K562 (cell line): ENCODE data around the gene ADIG. TPM values are rescaled to one million over a fixed set of nuclear protein-coding genes. Genes with fewer than 3 reads are reported as not detected.

Experiments used
- ATAC-seq: fragments of 200-7000 bp; cut with Tn5 transposase; 3 replicates; pipeline ENCODE4 v1.9.1; 2020; ENCODE audit warnings: moderate library complexity
- BruUV-seq: library from RNA; stranded (reverse); fragments of 400-500 nt; replicated peaks from 2 replicates; lab custom pipeline; 2021; lab: Mats Ljungman, UMichigan
- CTCF ChIA-PET: fragments of 300-600 bp; formaldehyde crosslinking; extraction: SDS; loops from one replicate; lab custom pipeline; 2021; ENCODE audit warnings: low intra/inter-chr PET ratio; lab: Yijun Ruan, JAX
- POLR2A ChIA-PET: fragments of 300-600, 350-650 bp; sonication (Branson Sonifier 250); formaldehyde crosslinking; extraction: SDS; loops from one replicate; lab custom pipeline; 2021; ENCODE audit warnings: antibody characterized with exemption, inconsistent platforms; lab: Yijun Ruan, JAX
- DNase-seq, 4 experiments: peaks; one replicate each; pipeline versions ENCODE4 v3.0.0 to v3.0.0-alpha.2; 2011 to 2018; ENCODE audit warnings: low spot score in 3 of 4, mixed read lengths in 3 of 4; ENCODE audit errors: extremely low read depth in 1 of 4
- FAIRE-seq: peaks from 2 replicates; lab custom pipeline; 2011; peaks lifted over from hg19 to GRCh38; lab: Jason Lieb, UNC
- H2AFZ ChIP-seq: 2 replicates; pipeline ENCODE4 v1.6.0; 2011; ENCODE audit warnings: low read depth, low read length, control low read depth, inconsistent platforms
- H3K27ac ChIP-seq: fragments of 200-600 bp; 3 replicates; pipeline ENCODE4 v1.8.0; 2011; ENCODE audit warnings: low read depth, mild to moderate bottlenecking, control low read depth, inconsistent platforms, low read length, moderate library complexity, mixed read lengths; ENCODE audit errors: extremely low read depth
- H3K27me3 ChIP-seq, 2 experiments: fragments of 300-600 bp in 1 of 2; 2 replicates in 1 of 2; 3 replicates in 1 of 2; pipeline versions ENCODE4 v1.6.0 to v1.8.0; 2011; ENCODE audit warnings: inconsistent platforms in 2 of 2, low read length in 2 of 2, mild to moderate bottlenecking in 1 of 2, mixed read lengths in 1 of 2, moderate library complexity in 1 of 2; ENCODE audit not compliant: control insufficient read depth in 2 of 2, insufficient read depth in 2 of 2
- H3K36me3 ChIP-seq: fragments of 300-600 bp; 3 replicates; pipeline ENCODE4 v1.8.0; 2011; ENCODE audit warnings: mild to moderate bottlenecking, low read length, inconsistent platforms; ENCODE audit not compliant: control insufficient read depth, insufficient read depth
- H3K4me1 ChIP-seq, 2 experiments: fragments of 200-600 bp in 1 of 2; replicated peaks in 1 of 2; 2 replicates in 1 of 2; 3 replicates in 1 of 2; pipeline versions ENCODE4 v1.5.1 to v1.8.0; 2011; ENCODE audit warnings: inconsistent platforms in 2 of 2, low read length in 2 of 2, mild to moderate bottlenecking in 1 of 2, mixed read lengths in 1 of 2, moderate library complexity in 1 of 2; ENCODE audit not compliant: control insufficient read depth in 2 of 2, insufficient read depth in 2 of 2
- H3K4me2 ChIP-seq: 2 replicates; pipeline ENCODE4 v1.6.1; 2011; ENCODE audit warnings: low read length, control low read depth, inconsistent platforms, mixed read lengths; ENCODE audit not compliant: insufficient read depth
- H3K4me3 ChIP-seq: fragments of 200-600 bp; sonication (generic), shearing (Covaris generic); 2 replicates; pipeline ENCODE4 v1.5.1; 2016; ENCODE audit warnings: control low read depth, inconsistent platforms
- H3K79me2 ChIP-seq: fragments of 200-600 bp; 3 replicates; pipeline ENCODE4 v1.8.0; 2011; ENCODE audit warnings: low read length, inconsistent platforms; ENCODE audit not compliant: control insufficient read depth, insufficient read depth
- H3K9ac ChIP-seq, 2 experiments: 2 replicates each; pipeline versions ENCODE4 v1.6.0 to v1.6.1; 2011; ENCODE audit warnings: low read depth in 2 of 2, low read length in 2 of 2, control low read depth in 1 of 2, inconsistent platforms in 1 of 2, mild to moderate bottlenecking in 1 of 2, mixed read lengths in 1 of 2; ENCODE audit not compliant: insufficient read depth in 1 of 2
- H3K9me1 ChIP-seq: one replicate; pipeline ENCODE4 v1.6.0; 2011; ENCODE audit warnings: inconsistent platforms, mild to moderate bottlenecking, low read length, moderate library complexity; ENCODE audit not compliant: control insufficient read depth, insufficient read depth
- H3K9me3 ChIP-seq: replicated peaks from 2 replicates; pipeline ENCODE4 v1.5.1; 2011; ENCODE audit warnings: low read depth, low read length, inconsistent platforms; ENCODE audit not compliant: control insufficient read depth, insufficient read depth
- H4K20me1 ChIP-seq: replicated peaks from 2 replicates; pipeline ENCODE4 v1.6.1; 2011; ENCODE audit warnings: low read length, inconsistent platforms, mixed read lengths; ENCODE audit not compliant: control insufficient read depth, insufficient read depth
- ASH1L ChIP-seq: fragments of 450-650 bp; IDR thresholded peaks from 2 replicates; pipeline ENCODE4 v1.6.1; 2018; ENCODE audit warnings: borderline replicate concordance, mild to moderate bottlenecking, low read depth; ENCODE audit not compliant: partially characterized antibody
- FOXP1 ChIP-seq: sonication (generic); formaldehyde crosslinking; IDR thresholded peaks from 2 replicates; pipeline ENCODE4 v1.8.0; 2022; ENCODE audit warnings: mild to moderate bottlenecking, missing genetic modification reagents
- ZNF316 ChIP-seq: fragments of 450-650 bp; IDR thresholded peaks from 2 replicates; pipeline ENCODE4 v1.6.1; 2016
- WGBS: fragments of 100-300 bp; shearing (Covaris generic); methylation state at CpG from one replicate; pipeline ENCODE4 v1.1.6; 2016; ENCODE audit warnings: low coverage, mixed read lengths; ENCODE audit not compliant: insufficient coverage; ENCODE audit errors: missing lambda C conversion rate; 5-methylcytosine and 5-hydroxymethylcytosine counted together
- in situ Hi-C: fragments of 300-500 bp; cut with MboI; formaldehyde crosslinking; loops from 4 replicates; pipeline ENCODE4 v1.15.0; 2018; ENCODE audit warnings: inconsistent platforms, mixed read lengths
- intact Hi-C: fragments of 100-400 bp; cut with micrococcal nuclease; formaldehyde crosslinking; loops from 2 replicates; pipeline ENCODE4 v1.14.2; 2022
- polyA plus RNA-seq, 8 experiments: library from polyadenylated mRNA; depleted of rRNA in 4 of 8; stranded (reverse) in 5 of 8; unstranded in 3 of 8; fragments of >200 nt; fragmentation: Nextera tagmentation in 2 of 8; fragmentation: Illumina TruSeq in 1 of 8; extraction: Ambion mirVana in 2 of 8; extraction: Trizol in 1 of 8; gene quantifications; 2 replicates each; pipeline versions ENCODE4 v1.2.1 to v1.2.3, GENCODE V29; 2011 to 2014; ENCODE audit warnings: inconsistent platforms in 1 of 8, missing spikeins in 1 of 8
- total RNA-seq, 7 experiments: library from RNA; depleted of rRNA in 6 of 7; stranded (reverse); fragments of >200 nt in 6 of 7; fragmentation: Illumina TruSeq in 2 of 7; extraction: Trizol in 2 of 7; gene quantifications; 2 replicates each; pipeline versions ENCODE4 v1.2.1 to v1.2.3, GENCODE V29; 2011 to 2021; ENCODE audit warnings: low replicate concordance in 1 of 7
- TF ChIP-seq, protein P1 (sequence below): IDR thresholded peaks from 2 replicates; pipeline ENCODE4 v1.6.1; 2016; ENCODE audit warnings: missing genetic modification characterization, missing compliant biosample characterization

Gene ADIG
- total and polyA plus RNA-seq, 9 of the 15 experiments (the other 6 are each of a cell fraction or from before 2014, with no cell fraction given), result not detected

DNA sequence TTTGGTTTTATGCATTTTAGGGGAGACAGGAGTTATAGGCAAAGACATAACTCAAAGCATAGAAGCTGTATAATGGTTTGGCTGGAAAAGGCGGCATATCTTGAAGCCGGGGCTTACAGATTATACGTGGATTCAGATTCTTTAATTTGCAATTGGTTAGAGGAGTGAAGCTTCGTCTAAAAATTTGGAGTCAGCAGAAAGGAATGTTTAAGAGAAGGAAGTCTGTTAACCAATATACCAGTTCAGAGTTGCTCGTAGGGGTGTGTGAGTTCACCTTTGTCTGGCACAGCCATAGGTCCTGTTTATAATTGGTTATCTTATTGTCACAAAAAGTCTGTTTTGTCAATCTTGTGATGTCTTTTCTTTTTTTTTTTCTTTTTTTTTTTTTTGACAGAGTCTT, 29.5 kb downstream of the ADIG start:
- no peaks in the 10 kb centered on the region for H4K20me1 ChIP-seq
- no peak overlapping the region for H3K4me2 ChIP-seq
- ChIA-PET POLR2A (interaction anchor here (0.6 to 0.7 kb wide), 2 partner anchors 18 to 19 kb away, joined by 3 to 4 read pairs; no protein-coding TSS in a partner anchor), CTCF (no interaction called here)
- no peaks in the 10 kb centered on the region for H3K9me3 ChIP-seq
- no peaks in the 10 kb centered on the region for H3K9me1 ChIP-seq
- H2AFZ ChIP-seq, result no peak overlapping the region
- H3K27me3 ChIP-seq, result peaks cover 28 to 54% of the 10 kb centered on the region in 2 experiments
- 2% methylated on average over 5 of the region's 5 CpGs for WGBS
- H3K4me3 ChIP-seq, result no peak overlapping the region
- no peaks in the 10 kb centered on the region for H3K4me1 ChIP-seq
- FAIRE-seq (no peak), DNase-seq (no peak), ATAC-seq (no peak)
- intact Hi-C loops (no loop called here), in situ Hi-C loops (no loop called here)
- no peaks in the 10 kb centered on the region for H3K79me2 ChIP-seq
- BruUV-seq, result no TSS peak
- H3K36me3 ChIP-seq, result no peaks in the 10 kb centered on the region
- H3K9ac ChIP-seq, result no peak overlapping the region
- H3K27ac ChIP-seq, result no peak overlapping the region
- TF ChIP-seq ZNF316 (0 out of 2 replicates have a peak, but pooled peaks have one; percentile 28), ASH1L (no peak)
- TF ChIP-seq, all 486 proteins: peak for 1

DNA sequence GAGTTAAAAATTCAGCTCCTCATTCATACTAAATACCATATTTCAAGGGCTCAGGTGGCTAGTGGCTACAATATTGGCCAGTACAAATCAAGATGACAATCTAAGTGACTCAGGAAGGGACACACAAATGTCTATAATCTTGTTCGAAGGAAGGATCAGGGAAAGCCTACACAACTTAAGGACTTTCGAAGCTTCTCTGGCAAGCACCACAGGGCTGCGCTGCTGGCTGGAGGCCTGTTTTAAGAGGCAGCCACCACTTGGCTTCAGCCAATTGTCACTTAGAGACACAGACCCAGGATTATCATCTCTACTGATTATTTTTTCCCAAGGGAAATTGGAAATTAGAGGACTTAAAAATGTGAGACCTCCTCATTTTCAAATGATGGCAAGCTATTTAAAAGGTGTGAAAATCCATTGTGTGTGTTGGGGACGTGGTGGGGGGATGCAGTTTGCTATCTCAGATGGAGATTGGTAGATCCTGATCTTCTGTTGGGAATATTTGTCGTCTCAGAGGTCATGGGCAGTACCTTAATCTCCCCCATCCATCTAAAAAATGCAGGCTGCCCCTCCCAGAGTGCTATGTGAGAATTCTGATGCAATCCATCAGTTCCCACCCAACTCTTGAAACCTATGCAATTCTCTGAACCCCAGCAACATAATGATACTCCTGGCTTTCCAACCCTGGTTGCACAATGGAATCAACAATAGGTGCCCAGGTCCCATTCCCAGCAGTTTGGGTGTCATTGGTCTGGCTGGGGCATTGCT, 31.9 kb downstream of the ADIG start:
- peak in 1 of 4 experiments; percentile 21 for DNase-seq
- WGBS, result 17% methylated on average over 5 of the region's 5 CpGs
- H3K9me1 ChIP-seq, result no peaks in the 10 kb centered on the region
- in situ Hi-C loops (no loop called here), intact Hi-C loops (no loop called here)
- peaks cover 4% of the 10 kb centered on the region; the same call in 1 of the 2 replicates for H4K20me1 ChIP-seq
- no peaks in the 10 kb centered on the region for H3K9me3 ChIP-seq
- peaks cover 40 to 65% of the 10 kb centered on the region in 2 experiments for H3K27me3 ChIP-seq
- H2AFZ ChIP-seq, result no peak overlapping the region
- H3K4me3 ChIP-seq, result no peak overlapping the region
- ChIA-PET CTCF (no interaction called here), POLR2A (interaction anchor here (0.5 to 2.1 kb wide), 3 partner anchors 9 to 884 kb away, joined by 3 to 8 read pairs (median 3); no protein-coding TSS in a partner anchor)
- no peak overlapping the region for H3K4me2 ChIP-seq
- no peaks in the 10 kb centered on the region for H3K4me1 ChIP-seq
- peak; percentile 46; the same call in 2 of the 3 replicates for ATAC-seq
- no TSS peak for BruUV-seq
- TF ChIP-seq, protein P1, sequence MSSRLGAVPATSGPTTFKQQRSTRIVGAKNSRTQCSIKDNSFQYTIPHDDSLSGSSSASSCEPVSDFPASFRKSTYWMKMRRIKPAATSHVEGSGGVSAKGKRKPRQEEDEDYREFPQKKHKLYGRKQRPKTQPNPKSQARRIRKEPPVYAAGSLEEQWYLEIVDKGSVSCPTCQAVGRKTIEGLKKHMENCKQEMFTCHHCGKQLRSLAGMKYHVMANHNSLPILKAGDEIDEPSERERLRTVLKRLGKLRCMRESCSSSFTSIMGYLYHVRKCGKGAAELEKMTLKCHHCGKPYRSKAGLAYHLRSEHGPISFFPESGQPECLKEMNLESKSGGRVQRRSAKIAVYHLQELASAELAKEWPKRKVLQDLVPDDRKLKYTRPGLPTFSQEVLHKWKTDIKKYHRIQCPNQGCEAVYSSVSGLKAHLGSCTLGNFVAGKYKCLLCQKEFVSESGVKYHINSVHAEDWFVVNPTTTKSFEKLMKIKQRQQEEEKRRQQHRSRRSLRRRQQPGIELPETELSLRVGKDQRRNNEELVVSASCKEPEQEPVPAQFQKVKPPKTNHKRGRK (tag), result peak; percentile 56; the same call in 1 of the 2 replicates
- TF ChIP-seq FOXP1 (CRISPR knock-in tag), result no peak
- no peak overlapping the region for H3K27ac ChIP-seq
- H3K79me2 ChIP-seq, result no peaks in the 10 kb centered on the region
- H3K9ac ChIP-seq, result no peak overlapping the region
- FAIRE-seq, result no peak
- H3K36me3 ChIP-seq, result no peaks in the 10 kb centered on the region
